CD4-positive, alpha-beta T cell (primary cell): ENCODE results near the gene PUS7. TPM values are rescaled to one million over a fixed set of nuclear protein-coding genes. Genes with fewer than 3 reads are reported as not detected.
"Not testable (repeated sequence)": the region's sequence is repeated elsewhere in the genome, so short reads cannot be mapped to it uniquely, and the experiment has no call there.

Experiments
- ATAC-seq: fragments of 200-7000 bp; cut with Tn5 transposase; one replicate; pipeline ENCODE4 v1.10.0; 2022; ENCODE audit warnings: mild to moderate bottlenecking; ENCODE audit not compliant: poor library complexity
- CTCF ChIA-PET: fragments of 350-600 bp; sonication (Branson Sonifier 250); formaldehyde crosslinking; loops from one replicate; lab custom pipeline; 2021; ENCODE audit warnings: antibody characterized with exemption, inconsistent platforms; lab: Charles Lee
- POLR2A ChIA-PET: fragments of 350-600 bp; sonication (Branson Sonifier 250); formaldehyde crosslinking; loops from one replicate; lab custom pipeline; 2021; ENCODE audit warnings: antibody characterized with exemption, inconsistent platforms; lab: Charles Lee
- DNase-seq, 14 experiments: peaks; one replicate each; pipeline ENCODE4 v3.0.0-alpha.2; 2013 to 2020; ENCODE audit warnings: mixed read lengths in 2 of 14
- H3K27ac ChIP-seq, 2 donors: one replicate each; pipeline versions ENCODE4 v1.5.1 to v1.7.0; 2013; ENCODE audit warnings: low read length in 2 of 2, low read depth in 1 of 2, mild to moderate bottlenecking in 1 of 2
- H3K27me3 ChIP-seq, 2 experiments: 1 replicate in 1 of 2; 2 replicates in 1 of 2; pipeline versions ENCODE4 v1.6.1 to v1.7.0; 2013; ENCODE audit warnings: low read length in 2 of 2, control low read depth in 1 of 2, mild to moderate bottlenecking in 1 of 2, moderate library complexity in 1 of 2; ENCODE audit not compliant: insufficient read depth in 2 of 2, control insufficient read depth in 1 of 2
- H3K36me3 ChIP-seq: one replicate; pipeline ENCODE4 v1.6.1; 2013; ENCODE audit warnings: low read length, control low read depth; ENCODE audit not compliant: insufficient read depth
- H3K4me1 ChIP-seq: one replicate; pipeline ENCODE4 v1.6.1; 2013; ENCODE audit warnings: low read length, control low read depth; ENCODE audit not compliant: insufficient read depth
- H3K4me3 ChIP-seq: one replicate; pipeline ENCODE4 v1.5.1; 2013; ENCODE audit warnings: mild to moderate bottlenecking, low read length, moderate library complexity
- H3K9me3 ChIP-seq, 2 experiments: 1 replicate in 1 of 2; 2 replicates in 1 of 2; pipeline versions ENCODE4 v1.6.1 to v1.7.0; 2013; ENCODE audit warnings: low read length in 2 of 2, mild to moderate bottlenecking in 2 of 2, control low read depth in 1 of 2, moderate library complexity in 1 of 2; ENCODE audit not compliant: control insufficient read depth in 1 of 2, insufficient read depth in 1 of 2
- H3K27ac Mint-ChIP-seq: one replicate; pipeline ENCODE4 v1.8.0; 2020; ENCODE audit warnings: mixed read lengths
- H3K27me3 Mint-ChIP-seq: one replicate; pipeline ENCODE4 v1.8.0; 2021; ENCODE audit warnings: mixed read lengths
- H3K36me3 Mint-ChIP-seq: one replicate; pipeline ENCODE4 v1.8.0; 2021; ENCODE audit warnings: low read depth, mixed read lengths
- H3K4me1 Mint-ChIP-seq: one replicate; pipeline ENCODE4 v1.8.0; 2021; ENCODE audit warnings: low read depth, mixed read lengths
- H3K4me3 Mint-ChIP-seq: one replicate; pipeline ENCODE4 v1.8.0; 2020; ENCODE audit warnings: mild to moderate bottlenecking, mixed read lengths
- H3K9me3 Mint-ChIP-seq: one replicate; pipeline ENCODE4 v1.8.0; 2020; ENCODE audit warnings: mixed read lengths
- intact Hi-C, 2 experiments: fragments of 100-400 bp; cut with DNase I in 1 of 2; cut with micrococcal nuclease in 1 of 2; formaldehyde crosslinking; loops; one replicate each; pipeline versions ENCODE4 v1.15.1 to v1.9.0; 2023 to 2025; cut with DNase I, micrococcal nuclease
- total RNA-seq, 174 experiments: library from RNA in 2 of 174; stranded (reverse) in 2 of 174; gene quantifications; one replicate each; pipeline ENCODE4 v1.2.3 and lab custom pipeline; 2021 to 2026
- TF ChIP-seq, protein P1 (sequence below): fragments of 200-600 bp; IDR thresholded peaks from one replicate; pipeline ENCODE4 v1.8.0; 2022; ENCODE audit warnings: antibody characterized with exemption, mild to moderate bottlenecking

The PUS7 gene
- total RNA-seq, 2 experiments from 2014 or later = 2.7 TPM

DNA sequence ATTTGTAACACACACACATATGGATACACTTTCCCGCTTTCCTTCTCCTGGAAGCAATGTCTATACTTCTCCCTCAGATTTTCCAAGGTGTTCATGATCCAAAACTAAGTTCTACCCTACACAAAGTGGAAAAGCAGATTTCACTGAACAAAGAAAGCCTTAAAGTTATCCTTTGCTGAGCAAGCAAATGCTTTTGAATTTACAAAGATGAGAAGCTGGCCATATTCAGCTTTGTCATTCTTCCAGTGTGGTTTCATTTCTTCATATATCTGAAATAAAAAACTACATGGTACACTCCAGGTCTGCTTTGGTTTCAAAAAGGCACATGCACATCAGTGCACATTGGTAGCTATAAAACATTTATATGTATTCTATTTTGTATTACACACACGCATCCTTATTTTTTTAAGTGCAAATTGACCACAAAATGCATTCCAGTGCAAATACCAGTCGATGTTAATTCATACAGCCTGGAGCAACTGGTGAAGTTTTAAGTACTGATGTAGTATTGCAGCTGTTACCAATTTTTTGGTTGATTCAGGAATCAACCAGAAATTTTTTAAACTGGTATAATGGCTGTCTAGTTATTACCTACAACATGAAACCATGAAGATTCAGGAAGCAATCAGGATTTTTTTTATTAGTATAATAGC lies 67.8 kb downstream of the PUS7 start:
- Histone ChIP-seq H3K4me3 (no peak overlapping the region), H3K27me3 (no peaks in the 10 kb centered on the region), H3K9me3 (no peaks in the 10 kb centered on the region), H3K27ac (no peak overlapping the region), H3K4me1 (peaks cover 5% of the 10 kb centered on the region), H3K36me3 (peaks cover 5% of the 10 kb centered on the region)
- no peak overlapping the region for H3K27ac Mint-ChIP-seq
- DNase-seq (no peak), ATAC-seq (no peak)
- H3K4me1 Mint-ChIP-seq = peaks cover 23% of the 10 kb centered on the region
- POLR2A ChIA-PET = no interaction called here
- no peaks in the 10 kb centered on the region for H3K27me3 Mint-ChIP-seq
- CTCF ChIA-PET = no interaction called here
- intact Hi-C loops = no loop called here
- H3K36me3 Mint-ChIP-seq = peaks cover 11% of the 10 kb centered on the region
- no peaks in the 10 kb centered on the region for H3K9me3 Mint-ChIP-seq
- TF ChIP-seq, protein P1, sequence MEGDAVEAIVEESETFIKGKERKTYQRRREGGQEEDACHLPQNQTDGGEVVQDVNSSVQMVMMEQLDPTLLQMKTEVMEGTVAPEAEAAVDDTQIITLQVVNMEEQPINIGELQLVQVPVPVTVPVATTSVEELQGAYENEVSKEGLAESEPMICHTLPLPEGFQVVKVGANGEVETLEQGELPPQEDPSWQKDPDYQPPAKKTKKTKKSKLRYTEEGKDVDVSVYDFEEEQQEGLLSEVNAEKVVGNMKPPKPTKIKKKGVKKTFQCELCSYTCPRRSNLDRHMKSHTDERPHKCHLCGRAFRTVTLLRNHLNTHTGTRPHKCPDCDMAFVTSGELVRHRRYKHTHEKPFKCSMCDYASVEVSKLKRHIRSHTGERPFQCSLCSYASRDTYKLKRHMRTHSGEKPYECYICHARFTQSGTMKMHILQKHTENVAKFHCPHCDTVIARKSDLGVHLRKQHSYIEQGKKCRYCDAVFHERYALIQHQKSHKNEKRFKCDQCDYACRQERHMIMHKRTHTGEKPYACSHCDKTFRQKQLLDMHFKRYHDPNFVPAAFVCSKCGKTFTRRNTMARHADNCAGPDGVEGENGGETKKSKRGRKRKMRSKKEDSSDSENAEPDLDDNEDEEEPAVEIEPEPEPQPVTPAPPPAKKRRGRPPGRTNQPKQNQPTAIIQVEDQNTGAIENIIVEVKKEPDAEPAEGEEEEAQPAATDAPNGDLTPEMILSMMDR = no peak
- no peak overlapping the region for H3K4me3 Mint-ChIP-seq

DNA sequence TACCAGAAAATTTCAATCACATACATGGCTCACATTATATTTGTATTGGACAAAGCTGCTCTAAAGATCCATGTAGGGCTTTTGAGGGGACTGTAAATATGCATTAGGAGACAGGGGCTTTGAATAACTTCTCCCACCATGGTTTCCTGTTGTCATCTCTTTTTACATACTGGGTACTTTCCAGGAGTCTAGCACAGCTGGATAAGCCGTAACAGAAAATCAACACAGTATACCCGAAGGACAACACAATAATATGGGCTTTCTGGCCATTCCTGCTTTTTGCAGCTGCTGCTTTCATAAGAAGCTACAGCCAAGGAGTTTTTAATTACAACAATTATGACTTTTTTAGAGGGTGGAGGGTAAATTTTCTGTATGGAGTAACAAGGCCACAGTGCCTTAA lies 70.0 kb downstream of the PUS7 start:
- DNase-seq (no peak), ATAC-seq (no peak)
- Histone ChIP-seq H3K27ac (no peak overlapping the region), H3K36me3 (no peaks in the 10 kb centered on the region), H3K4me1 (peaks cover 24% of the 10 kb centered on the region), H3K4me3 (no peak overlapping the region), H3K9me3 (no peaks in the 10 kb centered on the region), H3K27me3 (no peaks in the 10 kb centered on the region)
- ChIA-PET POLR2A (no interaction called here), CTCF (no interaction called here)
- Mint-ChIP-seq H3K27ac (no peak overlapping the region), H3K4me3 (no peak overlapping the region), H3K9me3 (no peaks in the 10 kb centered on the region), H3K36me3 (no peaks in the 10 kb centered on the region), H3K27me3 (no peaks in the 10 kb centered on the region), H3K4me1 (peaks cover 41% of the 10 kb centered on the region)
- TF ChIP-seq, protein P1 = no peak
- intact Hi-C loops = no loop called here

DNA sequence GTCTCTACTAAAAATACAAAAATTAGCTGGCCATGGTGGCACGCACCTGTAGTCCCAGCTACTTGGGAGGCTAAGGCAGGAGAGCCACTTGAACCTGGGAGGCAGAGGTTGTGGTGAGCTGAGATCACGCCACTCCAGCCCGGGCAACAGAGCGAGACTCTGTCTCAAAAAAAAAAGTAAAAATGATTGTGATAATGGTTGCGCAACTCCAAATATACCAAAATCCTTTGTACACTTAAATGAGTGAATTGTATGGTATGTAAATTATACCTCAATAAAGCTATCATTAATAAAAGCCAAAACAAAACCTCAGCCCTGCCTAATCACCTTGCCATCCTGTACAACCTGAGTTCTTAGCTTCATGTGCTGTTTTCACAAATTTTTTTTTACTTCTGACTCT lies 71.2 kb downstream of the PUS7 start:
- H3K27ac Mint-ChIP-seq, H3K4me3 ChIP-seq, H3K27ac ChIP-seq, H3K4me3 Mint-ChIP-seq, intact Hi-C loops, H3K27me3 Mint-ChIP-seq, CTCF ChIA-PET, H3K9me3 Mint-ChIP-seq, DNase-seq, H3K27me3 ChIP-seq, H3K36me3 ChIP-seq, H3K9me3 ChIP-seq, H3K36me3 Mint-ChIP-seq, POLR2A ChIA-PET, ATAC-seq: not testable (repeated sequence)
- H3K4me1 ChIP-seq = peaks cover 24% of the 10 kb centered on the region
- H3K4me1 Mint-ChIP-seq = peaks cover 44% of the 10 kb centered on the region
